ENCODE data around the gene GIMAP8. TPM values are rescaled to one million over a fixed set of nuclear protein-coding genes. Genes with fewer than 3 reads are reported as not detected.
A peak's percentile ranks its signal among the peaks of the same experiment; 100 is the strongest.

GIMAP8 gene
- total and polyA plus RNA-seq, 4 donors = 14.4 to 25.0 (median 22.0) TPM

- Histone ChIP-seq H3K9me3 (ENCODE audit: control insufficient read depth in 4 of 4, insufficient read depth in 3 of 4, low read length in 3 of 4) (no peaks in the 10 kb centered on the region), H3K4me1 (ENCODE audit: control insufficient read depth in 5 of 5, insufficient read depth in 5 of 5, low read length in 5 of 5) (peaks cover 3 to 25% (median 7%) of the 10 kb centered on the region in 5 donors), H3K4me3 (peak overlapping the region; percentile 5), H3K27me3 (ENCODE audit: control insufficient read depth in 3 of 3, insufficient read depth in 3 of 3, low read length in 2 of 3) (no peaks in the 10 kb centered on the region), H3K27ac (ENCODE audit: low read depth in 1 of 2, low read length in 1 of 2) (peak overlapping the region; percentile 92 to 93), H3K36me3 (ENCODE audit: control insufficient read depth in 4 of 4, insufficient read depth in 4 of 4, low read length in 4 of 4) (peaks cover 0 to 4% (median under 1%) of the 10 kb centered on the region in 4 donors), H3K9ac (ENCODE audit: insufficient read depth in 1 of 2, low read length in 2 of 2) (peak overlapping the region; percentile 38 to 68)
- no peak for TF ChIP-seq CTCF (IDR thresholded peaks at IDR 0.05; ENCODE audit: control extremely low read depth, extremely low read depth)
- no peak for DNase-seq
- 29 to 32% methylated on average over 16 of the region's 16 CpGs for WGBS, 2 donors
- no peak for ATAC-seq (ENCODE audit: insufficient read depth, low FRiP score)
Observed at GRCh38 chr7:150404172-150404804, 46.1 kb upstream of the GIMAP8 start.

- 0 to 1% methylated on average over 78 to 86 of the region's 86 CpGs for WGBS, 2 donors
- Histone ChIP-seq H3K9ac (ENCODE audit: insufficient read depth in 1 of 2, low read length in 2 of 2) (peak overlapping the region; percentile 38 to 68), H3K27ac (ENCODE audit: low read depth in 1 of 2, low read length in 1 of 2) (peak overlapping the region; percentile 92 to 93), H3K4me1 (ENCODE audit: control insufficient read depth in 5 of 5, insufficient read depth in 5 of 5, low read length in 5 of 5) (peaks cover 3 to 25% (median 7%) of the 10 kb centered on the region in 5 donors), H3K9me3 (ENCODE audit: control insufficient read depth in 4 of 4, insufficient read depth in 3 of 4, low read length in 3 of 4) (no peaks in the 10 kb centered on the region), H3K4me3 (peak overlapping the region; percentile 62), H3K36me3 (ENCODE audit: control insufficient read depth in 4 of 4, insufficient read depth in 4 of 4, low read length in 4 of 4) (peaks cover 0 to 5% (median 0%) of the 10 kb centered on the region in 4 donors), H3K27me3 (ENCODE audit: control insufficient read depth in 3 of 3, insufficient read depth in 3 of 3, low read length in 2 of 3) (no peaks in the 10 kb centered on the region)
- peak; percentile 90 to 95 (median 93) for DNase-seq
- peak; percentile 95 for ATAC-seq (ENCODE audit: insufficient read depth, low FRiP score)
- TF ChIP-seq CTCF (IDR thresholded peaks at IDR 0.05; ENCODE audit: control extremely low read depth, extremely low read depth) = no peak
Observed at GRCh38 chr7:150404805-150405583, 45.4 kb upstream of the GIMAP8 start.

GRCh38 chr7:150405584-150406311, 44.7 kb upstream of the GIMAP8 start:
- peak; percentile 4 for ATAC-seq (ENCODE audit: insufficient read depth, low FRiP score)
- TF ChIP-seq CTCF (IDR thresholded peaks at IDR 0.05; ENCODE audit: control extremely low read depth, extremely low read depth) = no peak
- Histone ChIP-seq H3K27me3 (ENCODE audit: control insufficient read depth in 3 of 3, insufficient read depth in 3 of 3, low read length in 2 of 3) (no peaks in the 10 kb centered on the region), H3K4me3 (peak overlapping the region; percentile 62), H3K4me1 (ENCODE audit: control insufficient read depth in 5 of 5, insufficient read depth in 5 of 5, low read length in 5 of 5) (peaks cover 3 to 25% (median 7%) of the 10 kb centered on the region in 5 donors), H3K36me3 (ENCODE audit: control insufficient read depth in 4 of 4, insufficient read depth in 4 of 4, low read length in 4 of 4) (peaks cover 0 to 11% (median 0%) of the 10 kb centered on the region in 4 donors), H3K9ac (ENCODE audit: insufficient read depth in 1 of 2, low read length in 2 of 2) (peak overlapping the region in 1 of 2 donors; percentile 2), H3K27ac (ENCODE audit: low read depth in 1 of 2, low read length in 1 of 2) (peak overlapping the region; percentile 92 to 93), H3K9me3 (ENCODE audit: control insufficient read depth in 4 of 4, insufficient read depth in 3 of 4, low read length in 3 of 4) (no peaks in the 10 kb centered on the region)
- DNase-seq = peak; percentile 74 to 78 (median 75)
- WGBS, 2 donors = 9 to 11% methylated on average over 34 to 35 of the region's 35 CpGs

All from lung (tissue), 12 donors.